K562 (cell line): Measurements from ENCODE around the gene NEDD1. TPM values are rescaled to one million over a fixed set of nuclear protein-coding genes. Genes with fewer than 3 reads are reported as not detected.

Source experiments
- ATAC-seq: fragments of 200-7000 bp; cut with Tn5 transposase; 3 replicates; pipeline ENCODE4 v1.9.1; 2020; ENCODE audit warnings: moderate library complexity
- BruUV-seq: library from RNA; stranded (reverse); fragments of 400-500 nt; replicated peaks from 2 replicates; lab custom pipeline; 2021; lab: Mats Ljungman, UMichigan
- CTCF ChIA-PET: fragments of 300-600 bp; formaldehyde crosslinking; extraction: SDS; loops from one replicate; lab custom pipeline; 2021; ENCODE audit warnings: low intra/inter-chr PET ratio; lab: Yijun Ruan, JAX
- POLR2A ChIA-PET: fragments of 300-600, 350-650 bp; sonication (Branson Sonifier 250); formaldehyde crosslinking; extraction: SDS; loops from one replicate; lab custom pipeline; 2021; ENCODE audit warnings: antibody characterized with exemption, inconsistent platforms; lab: Yijun Ruan, JAX
- DNase-seq, 4 experiments: peaks; one replicate each; pipeline versions ENCODE4 v3.0.0 to v3.0.0-alpha.2; 2011 to 2018; ENCODE audit warnings: low spot score in 3 of 4, mixed read lengths in 3 of 4; ENCODE audit errors: extremely low read depth in 1 of 4
- FAIRE-seq: peaks from 2 replicates; lab custom pipeline; 2011; peaks lifted over from hg19 to GRCh38; lab: Jason Lieb, UNC
- H2AFZ ChIP-seq: 2 replicates; pipeline ENCODE4 v1.6.0; 2011; ENCODE audit warnings: low read depth, low read length, control low read depth, inconsistent platforms
- H3K27ac ChIP-seq: fragments of 200-600 bp; 3 replicates; pipeline ENCODE4 v1.8.0; 2011; ENCODE audit warnings: low read depth, mild to moderate bottlenecking, control low read depth, inconsistent platforms, low read length, moderate library complexity, mixed read lengths; ENCODE audit errors: extremely low read depth
- H3K27me3 ChIP-seq, 2 experiments: fragments of 300-600 bp in 1 of 2; 2 replicates in 1 of 2; 3 replicates in 1 of 2; pipeline versions ENCODE4 v1.6.0 to v1.8.0; 2011; ENCODE audit warnings: inconsistent platforms in 2 of 2, low read length in 2 of 2, mild to moderate bottlenecking in 1 of 2, mixed read lengths in 1 of 2, moderate library complexity in 1 of 2; ENCODE audit not compliant: control insufficient read depth in 2 of 2, insufficient read depth in 2 of 2
- H3K36me3 ChIP-seq: fragments of 300-600 bp; 3 replicates; pipeline ENCODE4 v1.8.0; 2011; ENCODE audit warnings: mild to moderate bottlenecking, low read length, inconsistent platforms; ENCODE audit not compliant: control insufficient read depth, insufficient read depth
- H3K4me1 ChIP-seq, 2 experiments: fragments of 200-600 bp in 1 of 2; replicated peaks in 1 of 2; 2 replicates in 1 of 2; 3 replicates in 1 of 2; pipeline versions ENCODE4 v1.5.1 to v1.8.0; 2011; ENCODE audit warnings: inconsistent platforms in 2 of 2, low read length in 2 of 2, mild to moderate bottlenecking in 1 of 2, mixed read lengths in 1 of 2, moderate library complexity in 1 of 2; ENCODE audit not compliant: control insufficient read depth in 2 of 2, insufficient read depth in 2 of 2
- H3K4me2 ChIP-seq: 2 replicates; pipeline ENCODE4 v1.6.1; 2011; ENCODE audit warnings: low read length, control low read depth, inconsistent platforms, mixed read lengths; ENCODE audit not compliant: insufficient read depth
- H3K4me3 ChIP-seq: fragments of 200-600 bp; sonication (generic), shearing (Covaris generic); 2 replicates; pipeline ENCODE4 v1.5.1; 2016; ENCODE audit warnings: control low read depth, inconsistent platforms
- H3K79me2 ChIP-seq: fragments of 200-600 bp; 3 replicates; pipeline ENCODE4 v1.8.0; 2011; ENCODE audit warnings: low read length, inconsistent platforms; ENCODE audit not compliant: control insufficient read depth, insufficient read depth
- H3K9ac ChIP-seq, 2 experiments: 2 replicates each; pipeline versions ENCODE4 v1.6.0 to v1.6.1; 2011; ENCODE audit warnings: low read depth in 2 of 2, low read length in 2 of 2, control low read depth in 1 of 2, inconsistent platforms in 1 of 2, mild to moderate bottlenecking in 1 of 2, mixed read lengths in 1 of 2; ENCODE audit not compliant: insufficient read depth in 1 of 2
- H3K9me1 ChIP-seq: one replicate; pipeline ENCODE4 v1.6.0; 2011; ENCODE audit warnings: inconsistent platforms, mild to moderate bottlenecking, low read length, moderate library complexity; ENCODE audit not compliant: control insufficient read depth, insufficient read depth
- H3K9me3 ChIP-seq: replicated peaks from 2 replicates; pipeline ENCODE4 v1.5.1; 2011; ENCODE audit warnings: low read depth, low read length, inconsistent platforms; ENCODE audit not compliant: control insufficient read depth, insufficient read depth
- H4K20me1 ChIP-seq: replicated peaks from 2 replicates; pipeline ENCODE4 v1.6.1; 2011; ENCODE audit warnings: low read length, inconsistent platforms, mixed read lengths; ENCODE audit not compliant: control insufficient read depth, insufficient read depth
- CTBP1 ChIP-seq: fragments of 450-650 bp; IDR thresholded peaks from 2 replicates; pipeline ENCODE4 v1.6.1; 2016; ENCODE audit warnings: borderline replicate concordance
- CTCF ChIP-seq, 3 experiments: IDR thresholded peaks in 2 of 3; conservative IDR thresholded peaks in 1 of 3; 2 replicates each; pipeline ENCODE4 v1.5.1; 2011 to 2012; ENCODE audit warnings: low read length in 3 of 3, mild to moderate bottlenecking in 3 of 3, control low read depth in 2 of 3, improper control_type of control experiment in 1 of 3, inconsistent platforms in 1 of 3, low read depth in 1 of 3, mixed read lengths in 1 of 3, moderate library complexity in 1 of 3; ENCODE audit not compliant: insufficient read depth in 2 of 3
- ELK1 ChIP-seq: sonication (generic); formaldehyde crosslinking; IDR thresholded peaks from 2 replicates; pipeline ENCODE4 v1.8.1; 2022; ENCODE audit warnings: missing genetic modification reagents
- GATAD2A ChIP-seq: fragments of 450-650 bp; IDR thresholded peaks from 2 replicates; pipeline ENCODE4 v1.6.1; 2017
- IFI16 ChIP-seq: fragments of 250-450 bp; sonication (Bioruptor Pico); IDR thresholded peaks from 2 replicates; pipeline ENCODE4 v2.1.2; 2022; ENCODE audit warnings: mild to moderate bottlenecking, inconsistent platforms
- NR2C1 ChIP-seq, 2 experiments: fragments of 450-650 bp; IDR thresholded peaks; 2 replicates each; pipeline ENCODE4 v1.6.1; 2017; ENCODE audit warnings: mild to moderate bottlenecking in 2 of 2, antibody characterized with exemption in 1 of 2, inconsistent platforms in 1 of 2, missing compliant biosample characterization in 1 of 2, missing genetic modification characterization in 1 of 2
- POLR3A ChIP-seq: IDR thresholded peaks from 2 replicates; pipeline ENCODE4 v1.6.1; 2011; ENCODE audit warnings: borderline replicate concordance, mild to moderate bottlenecking, moderate library complexity; ENCODE audit not compliant: insufficient read length, insufficient read depth; ENCODE audit errors: extremely low read depth
- SRSF1 ChIP-seq: fragments of 200-400 bp; formaldehyde crosslinking; IDR thresholded peaks from 2 replicates; pipeline ENCODE4 v1.6.1; 2017; ENCODE audit warnings: mild to moderate bottlenecking, low read depth, low read length, moderate library complexity
- ZBTB33 ChIP-seq: sonication (generic); formaldehyde crosslinking; IDR thresholded peaks from 2 replicates; pipeline ENCODE4 v1.8.1; 2023; ENCODE audit warnings: mild to moderate bottlenecking, missing genetic modification reagents
- ZFP30 ChIP-seq: fragments of 250-450 bp; sonication (Bioruptor Pico); IDR thresholded peaks from 2 replicates; pipeline ENCODE4 v1.8.0; 2022; ENCODE audit warnings: moderate library complexity, mild to moderate bottlenecking, inconsistent platforms, borderline replicate concordance
- ZNF24 ChIP-seq: fragments of 450-650 bp; IDR thresholded peaks from 2 replicates; pipeline ENCODE4 v1.6.1; 2016
- ZNF280B ChIP-seq: fragments of 250-450 bp; sonication (Bioruptor Pico); IDR thresholded peaks from 2 replicates; pipeline ENCODE4 v1.5.1; 2021; ENCODE audit warnings: mild to moderate bottlenecking
- ZNF324 ChIP-seq: fragments of 250-450 bp; sonication (Bioruptor Pico); IDR thresholded peaks from 2 replicates; pipeline ENCODE4 v1.4.0; 2020; ENCODE audit warnings: mild to moderate bottlenecking
- ZNF668 ChIP-seq: fragments of 250-450 bp; sonication (Bioruptor Pico); IDR thresholded peaks from 2 replicates; pipeline ENCODE4 v1.8.0; 2022; ENCODE audit warnings: mild to moderate bottlenecking, inconsistent platforms
- WGBS: fragments of 100-300 bp; shearing (Covaris generic); methylation state at CpG from one replicate; pipeline ENCODE4 v1.1.6; 2016; ENCODE audit warnings: low coverage, mixed read lengths; ENCODE audit not compliant: insufficient coverage; ENCODE audit errors: missing lambda C conversion rate; 5-methylcytosine and 5-hydroxymethylcytosine counted together
- in situ Hi-C: fragments of 300-500 bp; cut with MboI; formaldehyde crosslinking; loops from 4 replicates; pipeline ENCODE4 v1.15.0; 2018; ENCODE audit warnings: inconsistent platforms, mixed read lengths
- intact Hi-C: fragments of 100-400 bp; cut with micrococcal nuclease; formaldehyde crosslinking; loops from 2 replicates; pipeline ENCODE4 v1.14.2; 2022
- polyA plus RNA-seq, 8 experiments: library from polyadenylated mRNA; depleted of rRNA in 4 of 8; stranded (reverse) in 5 of 8; unstranded in 3 of 8; fragments of >200 nt; fragmentation: Nextera tagmentation in 2 of 8; fragmentation: Illumina TruSeq in 1 of 8; extraction: Ambion mirVana in 2 of 8; extraction: Trizol in 1 of 8; gene quantifications; 2 replicates each; pipeline versions ENCODE4 v1.2.1 to v1.2.3, GENCODE V29; 2011 to 2014; ENCODE audit warnings: inconsistent platforms in 1 of 8, missing spikeins in 1 of 8
- total RNA-seq, 7 experiments: library from RNA; depleted of rRNA in 6 of 7; stranded (reverse); fragments of >200 nt in 6 of 7; fragmentation: Illumina TruSeq in 2 of 7; extraction: Trizol in 2 of 7; gene quantifications; 2 replicates each; pipeline versions ENCODE4 v1.2.1 to v1.2.3, GENCODE V29; 2011 to 2021; ENCODE audit warnings: low replicate concordance in 1 of 7

The NEDD1 gene
- total and polyA plus RNA-seq, 9 of the 15 experiments (the other 6 are each of a cell fraction or from before 2014, with no cell fraction given), result 7.5 to 29.3 (median 14.8) TPM

GRCh38 chr12:97003276-97003675 lies 96.2 kb downstream of the NEDD1 start:
- Histone ChIP-seq H3K4me3 (no peak overlapping the region), H3K4me2 (no peak overlapping the region), H3K9me1 (no peaks in the 10 kb centered on the region), H2AFZ (no peak overlapping the region), H4K20me1 (no peaks in the 10 kb centered on the region), H3K9ac (no peak overlapping the region), H3K79me2 (no peaks in the 10 kb centered on the region), H3K4me1 (no peaks in the 10 kb centered on the region), H3K9me3 (no peaks in the 10 kb centered on the region), H3K36me3 (no peaks in the 10 kb centered on the region), H3K27me3 (no peaks in the 10 kb centered on the region), H3K27ac (no peak overlapping the region)
- in situ Hi-C loops (no loop called here), intact Hi-C loops (no loop called here)
- FAIRE-seq (no peak), ATAC-seq (no peak), DNase-seq (no peak)
- ChIA-PET CTCF (no interaction called here), POLR2A (interaction anchor here (1.0 kb wide), 1 partner anchor 35 kb away, joined by 3 read pairs; no protein-coding TSS in a partner anchor)
- no TSS peak for BruUV-seq
- WGBS, result under 1% methylated on average over 8 of the region's 8 CpGs
- TF ChIP-seq ELK1 (CRISPR knock-in tag), result no peak
- no peak for TF ChIP-seq GATAD2A
- no peak for TF ChIP-seq ZNF24
- no peak for TF ChIP-seq CTBP1
- TF ChIP-seq ZFP30 (CRISPR knock-in tag), result no peak
- no peak for TF ChIP-seq IFI16 (CRISPR knock-in tag)
- no peak for TF ChIP-seq ZBTB33
- no peak for TF ChIP-seq NR2C1 (IDR thresholded peaks at IDR 0.05)
- TF ChIP-seq NR2C1 (tag; IDR thresholded peaks at IDR 0.05), result no peak
- no peak for TF ChIP-seq CTCF (IDR thresholded peaks at IDR 0.05 in 2 of 3, conservative IDR thresholded peaks at IDR 0.05 in 1 of 3; ENCODE audit: insufficient read depth in 2 of 3, low read depth in 1 of 3, low read length in 3 of 3)
- no peak for TF ChIP-seq SRSF1
- no peak for TF ChIP-seq ZNF324 (CRISPR knock-in tag)
- no peak for TF ChIP-seq ZNF668 (CRISPR knock-in tag)
- TF ChIP-seq POLR3A, result no peak
- TF ChIP-seq ZNF280B, result no peak
